SK-N-SH treated with all-trans-retinoic acid at 6 μM for 48 hours (cell line): ENCODE results near the gene GNAZ.

ENCODE experiments used
- BACH2 ChIP-seq: fragments of 250-450 bp; sonication (Bioruptor Pico); IDR thresholded peaks from 2 replicates; pipeline ENCODE4 v1.9.0; 2021; ENCODE audit warnings: mild to moderate bottlenecking, borderline replicate concordance
- CSDC2 ChIP-seq: fragments of 250-450 bp; sonication (Bioruptor Pico); IDR thresholded peaks from 2 replicates; pipeline ENCODE4 v1.5.0; 2020; ENCODE audit warnings: mild to moderate bottlenecking, moderate library complexity
- PATZ1 ChIP-seq: fragments of 250-450 bp; sonication (Bioruptor Pico); IDR thresholded peaks from 2 replicates; pipeline ENCODE4 v1.8.0; 2020; ENCODE audit warnings: mild to moderate bottlenecking, moderate library complexity, borderline replicate concordance
- SNAI2 ChIP-seq: fragments of 250-450 bp; sonication (Bioruptor Pico); IDR thresholded peaks from 2 replicates; pipeline ENCODE4 v1.5.0; 2020; ENCODE audit warnings: mild to moderate bottlenecking, moderate library complexity
- TCF4 ChIP-seq: fragments of 250-450 bp; sonication (Bioruptor Pico); IDR thresholded peaks from 2 replicates; pipeline ENCODE4 v1.8.0; 2021; ENCODE audit warnings: mild to moderate bottlenecking, moderate library complexity, borderline replicate concordance
- TOX ChIP-seq: fragments of 250-450 bp; sonication (Bioruptor Pico); IDR thresholded peaks from 2 replicates; pipeline ENCODE4 v1.8.0; 2021; ENCODE audit warnings: mild to moderate bottlenecking, moderate library complexity, borderline replicate concordance
- TSHZ2 ChIP-seq: fragments of 250-450 bp; sonication (Bioruptor Pico); IDR thresholded peaks from 2 replicates; pipeline ENCODE4 v1.5.0; 2020; ENCODE audit warnings: mild to moderate bottlenecking, moderate library complexity
- ZFP30 ChIP-seq: fragments of 450-650 bp; formaldehyde crosslinking; IDR thresholded peaks from 2 replicates; pipeline ENCODE4 v1.5.0; 2022; ENCODE audit warnings: mild to moderate bottlenecking, moderate library complexity

- TF ChIP-seq CSDC2 (CRISPR knock-in tag) = no peak
- TF ChIP-seq PATZ1 (CRISPR knock-in tag) = no peak
- TF ChIP-seq SNAI2 (CRISPR knock-in tag) = no peak
- no peak for TF ChIP-seq TSHZ2 (CRISPR knock-in tag)
- no peak for TF ChIP-seq ZFP30 (CRISPR knock-in tag)
- no peak for TF ChIP-seq TOX (CRISPR knock-in tag)
- TF ChIP-seq TCF4 = no peak
- no peak for TF ChIP-seq BACH2 (CRISPR knock-in tag)
Observed at GRCh38 chr22:23038902-23039301, 31.4 kb upstream of the GNAZ start.
